Measurements from ENCODE around the gene UNC5CL.

UNC5CL gene

GRCh38 chr6:40997234-40997957, 41.6 kb downstream of the UNC5CL start:
- no peak for DNase-seq

GRCh38 chr6:40996591-40997233, 42.3 kb downstream of the UNC5CL start:
- DNase-seq = no peak

DNA sequence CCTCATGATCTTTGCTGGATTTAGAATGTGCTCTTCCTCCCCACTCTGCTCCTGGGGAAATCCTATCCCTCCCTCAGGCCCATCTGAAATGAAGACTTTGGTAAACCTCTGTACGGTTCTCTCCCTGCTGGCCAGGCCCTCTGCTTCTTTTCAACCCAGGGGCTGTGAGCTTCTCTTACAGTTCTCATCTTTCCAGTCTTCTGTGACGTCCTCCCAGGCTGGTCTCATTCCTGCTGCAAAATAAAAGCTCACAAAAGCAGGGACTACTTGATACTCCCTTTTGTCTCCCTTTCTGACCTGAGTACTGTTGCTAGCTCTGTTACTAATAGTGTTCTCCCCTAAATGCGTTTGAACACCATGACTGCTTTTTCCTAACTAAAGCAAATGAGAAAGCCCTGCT, 46.3 kb downstream of the UNC5CL start:
- DNase-seq = no peak

DNA sequence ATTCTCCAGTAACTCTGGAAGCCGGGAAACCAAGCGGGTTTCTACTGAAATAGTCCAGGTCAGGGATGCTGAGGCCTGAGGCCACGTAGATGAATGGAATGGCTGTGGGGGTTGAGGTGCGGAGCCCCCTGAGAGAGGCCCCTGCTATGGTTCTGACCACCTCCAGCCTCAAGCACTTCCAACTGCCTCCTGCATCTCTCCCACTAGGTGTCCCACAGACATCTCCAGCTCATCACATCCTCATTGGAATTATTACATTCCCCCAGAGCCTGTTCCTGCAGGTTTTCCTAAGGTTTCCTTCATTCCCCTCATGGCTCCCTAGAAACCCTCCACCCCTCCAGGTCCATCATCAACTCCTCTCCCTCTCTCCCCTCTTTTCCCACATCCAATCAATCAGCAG, 48.7 kb downstream of the UNC5CL start:
- no peak for DNase-seq

- no peak for DNase-seq
These were observed 49.5 kb downstream of the UNC5CL start for GRCh38 chr6:40989204-40990169.

DNA sequence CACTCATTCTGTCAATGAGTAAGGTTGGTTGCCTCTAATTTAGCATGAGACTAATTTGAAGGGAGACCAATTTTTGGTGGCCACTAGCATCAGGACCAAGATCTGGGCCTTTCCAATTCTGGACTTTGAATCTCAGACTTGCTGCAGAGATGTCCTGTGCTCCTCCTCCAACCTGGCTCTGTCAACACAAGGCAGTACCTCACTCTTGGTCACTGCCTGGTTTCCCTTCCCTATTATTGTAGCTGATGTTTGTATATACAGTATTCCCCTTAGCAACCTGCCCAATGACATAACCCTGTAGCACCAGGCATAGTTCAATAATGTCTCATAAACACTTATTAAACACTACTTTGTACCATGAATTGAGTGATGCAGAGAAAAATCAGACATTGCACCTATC, 50.4 kb downstream of the UNC5CL start:
- DNase-seq = no peak

GRCh38 chr6:40986921-40987819, 51.9 kb downstream of the UNC5CL start:
- no peak for DNase-seq

DNA sequence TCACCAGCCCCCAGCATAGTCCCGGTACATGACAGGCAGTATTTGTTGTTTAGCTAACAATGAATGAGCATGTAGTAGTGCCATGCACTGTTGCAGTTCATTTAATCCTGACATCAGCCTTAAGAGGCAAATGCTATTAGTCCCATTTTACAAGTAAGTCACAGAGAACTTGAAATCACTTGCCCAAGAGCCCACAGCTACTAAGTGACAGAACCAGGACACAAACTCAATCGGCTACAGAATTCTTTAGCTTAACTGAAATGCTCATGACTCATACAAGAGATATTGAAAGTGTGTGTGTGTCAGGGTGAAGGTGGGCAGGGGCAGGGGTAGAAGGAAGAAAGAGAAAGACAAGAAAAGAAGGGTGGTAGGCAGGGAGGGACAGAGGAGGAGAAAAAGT, 52.7 kb downstream of the UNC5CL start:
- DNase-seq = no peak

- DNase-seq = no peak
These were observed 55.3 kb downstream of the UNC5CL start for GRCh38 chr6:40983752-40984151.

DNA sequence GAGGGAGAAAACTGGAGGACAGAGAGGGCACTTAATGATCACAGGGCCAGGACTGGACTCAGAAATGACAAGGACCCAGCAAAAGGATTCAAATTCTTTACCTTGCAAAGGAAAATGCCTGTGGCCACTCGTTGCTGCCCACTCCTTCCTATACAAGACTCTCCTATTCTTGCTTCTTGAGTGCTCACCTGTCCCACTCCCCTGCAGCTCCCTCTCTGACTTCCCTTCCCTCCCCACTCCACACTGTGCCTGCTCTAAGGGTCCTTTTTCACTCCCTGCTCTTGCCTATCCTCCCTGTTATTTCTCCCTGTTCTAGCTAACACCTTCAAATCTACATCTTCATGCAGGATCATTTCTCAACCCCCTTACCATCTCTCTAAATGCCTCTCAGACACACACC, 56.1 kb downstream of the UNC5CL start:
- DNase-seq = no peak

DNA sequence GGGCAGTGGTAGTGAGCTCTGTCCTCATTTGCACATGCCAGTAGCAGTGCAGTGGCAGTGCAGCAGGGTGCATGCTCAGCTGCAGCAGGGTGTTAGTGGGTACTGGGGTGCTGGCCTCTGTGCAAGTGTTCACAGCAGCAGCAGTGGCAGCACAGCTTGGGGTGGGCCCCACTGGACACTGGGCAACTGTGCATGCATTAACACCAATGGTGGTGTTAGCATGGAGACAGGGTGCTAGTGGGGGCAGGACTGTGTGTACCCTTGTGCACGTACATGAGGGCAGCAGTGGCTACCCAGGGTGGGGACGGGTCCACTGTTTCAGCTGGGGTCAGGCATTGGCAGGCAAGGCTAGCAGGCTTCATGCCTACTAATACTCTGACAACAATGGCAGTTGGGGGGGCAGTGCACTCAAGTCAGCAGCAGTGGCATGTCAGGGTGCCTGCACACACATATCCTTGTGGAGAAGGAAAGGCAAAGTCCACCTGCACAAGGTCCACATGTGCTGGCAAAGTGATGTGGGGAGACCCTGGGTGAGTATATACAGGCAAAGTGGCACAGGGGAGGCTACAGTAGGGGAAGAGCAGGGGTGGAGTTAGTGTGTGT, 60.2 kb downstream of the UNC5CL start:
- no peak for DNase-seq

- no peak for DNase-seq
These were observed 61.3 kb downstream of the UNC5CL start for GRCh38 chr6:40977695-40978094.

- DNase-seq = no peak
These were observed 61.9 kb downstream of the UNC5CL start for GRCh38 chr6:40977085-40977484.
